Measurements from ENCODE around the gene GFRA1.

GFRA1 gene, protein sequence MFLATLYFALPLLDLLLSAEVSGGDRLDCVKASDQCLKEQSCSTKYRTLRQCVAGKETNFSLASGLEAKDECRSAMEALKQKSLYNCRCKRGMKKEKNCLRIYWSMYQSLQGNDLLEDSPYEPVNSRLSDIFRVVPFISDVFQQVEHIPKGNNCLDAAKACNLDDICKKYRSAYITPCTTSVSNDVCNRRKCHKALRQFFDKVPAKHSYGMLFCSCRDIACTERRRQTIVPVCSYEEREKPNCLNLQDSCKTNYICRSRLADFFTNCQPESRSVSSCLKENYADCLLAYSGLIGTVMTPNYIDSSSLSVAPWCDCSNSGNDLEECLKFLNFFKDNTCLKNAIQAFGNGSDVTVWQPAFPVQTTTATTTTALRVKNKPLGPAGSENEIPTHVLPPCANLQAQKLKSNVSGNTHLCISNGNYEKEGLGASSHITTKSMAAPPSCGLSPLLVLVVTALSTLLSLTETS

DNA sequence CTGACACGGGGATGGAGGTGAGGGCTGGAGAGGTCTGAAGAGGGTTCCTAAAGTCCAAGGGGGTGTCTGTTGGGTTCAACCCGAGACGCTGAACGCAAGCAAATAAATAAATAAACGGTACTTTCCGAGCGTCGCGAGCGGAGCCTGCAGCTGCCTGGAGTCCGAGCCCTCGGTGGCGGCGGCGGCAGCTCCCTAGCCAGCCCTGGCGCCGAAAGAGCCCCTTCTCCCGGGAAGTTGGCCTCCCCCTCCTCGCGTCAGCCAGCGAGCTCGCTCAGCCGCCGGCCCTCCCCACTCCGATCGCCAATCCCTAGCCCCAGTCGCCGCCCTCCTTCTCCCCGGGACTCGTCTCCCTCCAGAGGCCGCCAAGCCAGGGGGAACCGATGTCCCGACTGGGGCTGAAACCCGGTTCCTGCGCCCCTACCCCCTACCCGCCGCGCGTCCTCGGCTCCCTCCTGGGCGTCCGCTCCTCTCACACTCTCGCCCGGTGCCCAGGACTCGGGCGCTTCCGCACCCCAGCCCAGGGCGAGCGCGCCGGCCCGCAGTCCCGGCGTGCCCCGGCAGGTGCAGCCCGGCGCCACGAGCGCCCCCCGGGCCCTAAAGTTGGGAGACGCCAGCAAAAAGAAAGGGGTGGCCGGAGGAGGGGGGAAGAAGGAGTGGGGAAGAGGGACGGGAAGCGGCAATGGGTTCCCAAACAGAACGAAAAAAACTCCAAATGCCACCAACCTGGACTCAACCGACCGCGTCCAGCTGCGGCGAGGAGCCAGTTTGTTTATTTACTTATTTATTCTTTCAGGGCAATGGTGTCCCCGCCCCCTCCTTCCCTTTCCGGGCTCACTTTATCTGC, at the start of gene GFRA1:
Gene GFRA1, minus strand, starts transcription at position 767 of the 844 bp plus-strand sequence. CDS start 1,177 bp downstream, outside the sequence.
- DNase-seq: no peak

DNA sequence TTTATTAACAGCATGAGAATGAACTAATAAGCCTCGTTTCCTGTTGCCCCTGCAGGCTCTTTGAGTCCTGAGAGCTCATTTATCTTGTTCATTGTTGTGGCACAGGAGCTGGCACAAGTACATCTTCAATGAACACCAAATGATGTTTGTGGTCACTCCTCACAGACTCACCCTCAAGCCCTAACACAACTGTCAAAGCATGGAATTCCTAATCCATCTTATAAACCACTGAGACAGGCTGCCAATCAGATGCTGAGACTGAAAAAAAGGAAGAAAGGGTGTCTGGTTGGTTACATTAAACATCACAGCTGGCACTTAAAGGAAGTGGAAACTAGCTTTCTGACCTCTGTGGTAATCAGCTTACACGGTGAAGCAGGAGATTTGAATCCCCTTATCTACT, 43.5 kb upstream of the GFRA1 start:
- DNase-seq: no peak

DNA sequence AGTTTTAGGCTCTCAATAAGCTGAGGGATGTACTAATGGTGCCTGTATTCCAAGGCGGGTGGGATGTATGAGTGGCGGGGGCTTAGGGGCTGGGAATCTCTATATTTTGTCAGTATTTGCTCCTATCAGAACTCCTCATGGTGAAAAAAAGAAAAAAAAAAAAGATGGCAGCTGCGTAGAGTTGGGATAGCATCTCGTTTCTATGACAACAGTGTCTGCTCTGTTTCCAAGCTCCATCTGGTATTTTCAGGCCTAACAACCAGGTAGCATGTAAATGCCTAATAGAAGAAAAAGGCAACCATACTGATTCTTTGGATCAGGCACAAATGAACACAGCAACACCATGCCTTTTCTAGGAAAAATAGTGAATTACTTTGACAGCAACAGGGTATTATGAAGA, 39.5 kb upstream of the GFRA1 start:
- DNase-seq: no peak

DNA sequence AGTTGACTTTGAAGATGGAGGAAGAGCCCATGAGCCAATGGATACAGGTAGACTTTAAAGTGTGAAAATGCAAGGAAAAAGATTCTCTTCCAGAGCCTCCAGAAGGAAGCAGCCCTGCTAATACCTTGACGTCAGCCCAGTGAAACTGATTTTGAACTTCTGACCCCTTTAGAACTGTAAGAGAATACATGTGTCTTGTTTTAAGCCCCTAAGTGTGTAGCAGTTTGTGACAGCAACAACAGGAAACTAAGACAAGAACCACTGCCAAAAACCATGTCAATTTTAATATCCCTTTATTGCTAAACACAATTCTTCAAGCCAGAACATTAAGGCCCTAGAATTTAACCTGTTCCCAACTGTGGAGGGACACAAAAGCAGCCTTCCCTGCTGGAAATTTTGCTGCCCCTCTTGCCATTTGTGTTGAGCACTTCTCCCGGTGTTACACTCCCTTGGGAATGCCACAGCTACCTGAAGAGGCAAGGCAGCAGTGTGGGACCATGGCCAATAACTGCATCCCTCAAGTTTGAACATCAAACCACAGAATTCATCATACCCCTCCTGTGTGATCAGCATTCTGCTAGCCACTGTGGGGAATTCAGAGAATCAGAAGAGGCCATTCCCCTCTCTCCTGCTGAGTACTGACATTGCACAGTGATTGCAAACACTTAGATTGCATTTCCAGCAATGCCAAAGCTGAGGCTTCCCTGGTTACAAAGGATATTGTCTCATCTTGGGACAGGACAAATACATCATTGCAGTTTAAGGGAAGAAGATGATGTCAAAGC, 38.9 kb upstream of the GFRA1 start:
- DNase-seq: peak; percentile 13

DNA sequence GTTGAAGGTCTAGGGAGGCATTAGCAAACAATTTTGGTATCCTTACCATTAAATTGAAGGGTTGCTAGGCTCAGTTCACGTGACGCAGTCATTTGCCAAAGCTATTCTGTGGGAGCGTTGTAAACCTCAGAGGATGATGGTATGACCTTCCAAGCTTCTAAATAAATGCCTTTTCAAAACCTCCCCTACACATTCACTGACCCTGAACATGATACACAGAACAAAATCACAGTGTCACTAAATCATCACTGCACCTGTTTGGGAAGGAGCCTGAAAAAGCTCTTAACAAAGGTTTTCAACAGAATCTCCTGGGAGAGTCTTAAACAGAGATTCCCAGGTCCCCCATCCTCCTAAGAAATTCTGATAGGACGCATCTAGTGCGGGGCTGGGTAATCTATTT, 38.0 kb upstream of the GFRA1 start:
- DNase-seq: no peak

DNA sequence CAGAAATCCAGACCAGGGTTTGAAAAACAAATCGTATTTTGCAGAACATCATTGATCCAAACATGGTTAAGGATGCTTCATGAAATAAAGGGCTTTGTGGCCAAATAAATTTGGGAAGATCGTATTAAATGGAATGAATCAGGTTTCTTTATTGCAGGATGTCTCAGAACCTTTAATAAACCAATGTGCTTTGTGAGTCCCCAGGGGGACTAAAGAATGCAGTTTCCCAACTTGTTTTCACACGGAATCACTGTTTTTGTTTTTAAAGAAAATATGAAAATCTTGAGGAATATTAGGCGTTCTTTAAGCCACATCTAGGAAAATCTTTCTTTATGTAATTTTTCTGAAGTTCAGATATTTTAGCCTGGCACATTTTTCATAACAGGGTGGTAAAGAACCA, 34.4 kb upstream of the GFRA1 start:
- DNase-seq: no peak

DNA sequence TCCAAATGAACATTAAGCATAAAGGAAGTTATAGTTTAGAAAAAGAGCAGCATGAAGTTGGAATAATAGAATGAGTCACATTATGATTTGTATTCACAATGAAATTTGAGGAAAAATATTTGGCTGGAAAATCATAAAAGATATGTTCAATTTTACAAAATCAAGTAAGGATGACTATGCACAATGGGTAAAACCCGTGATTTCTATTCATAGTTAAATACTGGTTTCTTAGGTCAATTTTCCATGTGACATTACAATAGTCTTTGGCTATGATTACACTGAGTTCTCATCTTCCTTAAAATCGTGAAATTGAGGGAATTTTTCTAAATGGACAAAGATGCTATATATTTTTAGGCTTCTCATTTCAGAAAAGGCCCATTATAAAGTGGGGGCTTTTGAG, 33.8 kb upstream of the GFRA1 start:
- DNase-seq: no peak

DNA sequence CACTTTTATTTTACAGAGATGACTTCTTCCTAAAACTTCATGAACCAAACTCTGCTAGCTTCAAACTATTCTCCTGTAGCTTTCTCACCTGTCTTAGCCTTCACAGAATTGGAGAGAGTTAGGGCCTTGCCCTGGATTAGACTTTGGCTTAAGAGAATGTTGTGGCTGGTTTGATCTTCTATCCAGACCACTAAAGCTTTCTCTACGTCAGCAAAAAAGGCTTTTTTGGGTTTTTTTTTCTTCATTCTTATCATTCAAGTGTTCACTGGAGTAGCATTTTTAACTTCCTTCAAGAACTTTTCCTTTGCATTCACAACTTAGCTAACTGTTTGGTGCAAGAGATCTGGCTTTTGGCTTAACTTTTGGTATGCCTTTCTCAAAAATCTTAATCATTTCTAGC, 31.9 kb upstream of the GFRA1 start:
- DNase-seq: no peak

DNA sequence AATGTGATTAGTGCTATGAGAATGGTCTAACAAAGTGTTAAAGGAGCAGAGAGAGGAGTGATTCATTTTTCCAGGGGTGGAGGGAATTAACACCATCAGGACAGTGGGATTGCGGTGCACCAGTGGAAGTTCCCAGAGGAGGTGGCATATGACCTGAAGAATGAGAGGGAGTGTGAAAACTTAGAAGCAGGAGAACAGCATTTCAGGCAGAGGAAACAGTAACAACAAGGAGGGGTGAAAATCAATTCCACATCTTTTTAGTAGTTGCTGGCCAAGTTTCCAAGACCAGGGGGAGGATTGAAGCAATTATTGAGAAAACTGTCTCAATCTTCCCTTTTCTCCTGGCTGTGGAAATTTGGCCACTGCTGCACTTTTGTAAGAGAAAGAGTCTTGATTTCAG, 27.5 kb upstream of the GFRA1 start:
- DNase-seq: peak; percentile 8

DNA sequence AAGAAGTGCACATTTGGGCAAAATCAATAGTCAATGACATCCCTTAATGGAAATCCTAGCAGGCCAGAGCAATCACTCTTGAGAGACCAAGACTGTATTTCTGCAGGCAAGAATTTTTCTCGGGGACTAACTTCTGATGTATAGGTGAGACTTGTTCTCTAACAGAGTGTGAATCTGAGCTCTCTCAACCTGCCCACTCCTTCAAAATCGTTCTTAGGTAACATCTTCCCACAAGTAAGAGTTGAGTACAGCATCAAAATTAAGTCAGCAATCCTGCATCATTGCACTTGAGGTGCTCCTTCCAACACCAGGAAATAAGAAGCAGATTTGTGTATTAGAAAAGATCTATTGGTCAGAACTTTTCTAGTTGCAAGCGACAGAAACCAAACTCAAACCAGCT, 25.6 kb upstream of the GFRA1 start:
- DNase-seq: no peak

DNA sequence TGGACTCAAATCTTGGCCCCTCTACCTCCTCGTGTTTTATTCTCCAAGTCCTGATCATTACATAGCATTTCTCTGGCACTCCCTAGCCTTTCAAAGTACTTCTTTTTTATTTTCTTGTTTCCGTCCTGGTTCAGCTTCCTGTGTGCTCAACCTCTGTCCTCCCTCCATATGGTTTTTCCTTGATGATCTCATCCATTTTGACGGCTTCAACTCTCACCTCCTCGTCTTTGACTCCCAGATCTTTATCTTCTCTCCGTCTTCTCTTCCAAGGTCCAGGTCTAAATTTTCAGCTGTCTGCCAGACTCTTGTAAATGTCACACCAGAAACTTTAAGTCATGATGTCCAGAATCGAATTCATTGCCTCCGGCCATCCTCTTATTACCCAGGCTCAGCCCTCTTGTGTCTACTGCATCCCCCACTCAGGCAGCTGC, 23.3 kb upstream of the GFRA1 start:
- no peak for DNase-seq

DNA sequence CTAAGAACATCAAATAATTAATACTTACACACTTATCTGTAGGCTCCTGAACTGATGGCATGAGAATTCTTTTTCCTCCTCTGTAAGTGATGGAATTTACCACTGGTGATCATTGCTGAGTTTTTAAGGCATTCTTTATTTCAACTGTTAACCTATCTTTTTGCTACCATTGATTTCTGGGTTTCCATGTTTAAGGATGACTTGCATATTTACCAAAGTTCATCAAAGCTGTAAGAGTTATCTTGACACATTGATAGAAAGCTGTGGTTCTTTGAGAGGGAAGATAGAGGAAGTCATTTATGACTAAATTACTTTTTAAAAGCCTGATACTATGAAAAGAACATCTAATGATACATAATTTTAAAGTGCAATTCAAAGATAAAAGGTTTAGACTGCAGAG, 19.5 kb upstream of the GFRA1 start:
- no peak for DNase-seq

DNA sequence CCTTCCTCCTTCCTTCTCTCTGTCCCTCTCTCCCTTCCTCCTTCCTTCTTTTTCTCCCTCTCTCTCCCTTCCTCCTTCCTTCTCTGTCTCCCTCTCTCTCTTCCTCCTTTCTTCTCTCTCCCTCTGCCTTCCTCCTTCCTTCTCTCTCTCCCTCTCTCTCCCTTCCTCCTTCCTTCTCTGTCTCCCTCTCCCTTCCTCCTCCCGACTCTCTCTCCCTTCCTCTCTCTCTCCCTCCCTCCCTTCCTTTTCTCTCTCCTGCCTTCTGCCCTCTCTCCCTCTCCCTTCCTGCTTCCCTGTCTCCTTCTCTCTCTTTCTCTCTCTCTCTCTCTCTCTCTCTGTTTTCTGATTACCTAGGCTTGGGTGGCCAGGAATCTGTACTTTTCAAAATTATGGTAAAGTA, 16.6 kb upstream of the GFRA1 start:
- no peak for DNase-seq

DNA sequence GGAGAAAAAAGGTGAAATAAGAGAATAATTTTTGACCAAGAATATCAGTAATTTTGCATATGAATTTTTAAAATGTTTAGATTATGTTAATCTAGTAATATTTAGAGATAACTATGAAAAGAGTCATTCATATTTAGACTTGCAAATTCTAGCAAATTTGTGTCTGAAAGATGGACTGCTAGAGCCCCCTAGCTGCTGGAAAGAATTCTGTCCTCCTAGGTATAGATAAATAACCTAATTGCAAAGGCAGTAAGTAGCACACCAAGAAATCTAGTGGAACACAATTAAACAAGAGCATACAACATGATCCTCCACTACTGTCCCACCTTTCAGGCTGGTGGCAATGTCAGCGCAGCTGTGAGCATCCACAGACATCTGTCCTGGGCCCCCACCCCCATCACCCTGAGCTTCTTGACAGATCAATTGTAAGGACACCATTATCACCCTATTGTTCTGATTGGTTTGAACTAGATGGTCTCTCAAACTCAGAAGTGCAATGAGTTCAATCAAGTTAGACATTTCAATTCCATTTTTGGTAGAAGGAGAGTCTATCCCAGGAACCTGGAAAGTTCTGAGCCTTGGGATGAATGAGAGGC, 15.0 kb upstream of the GFRA1 start:
- peak; percentile 56 for DNase-seq

DNA sequence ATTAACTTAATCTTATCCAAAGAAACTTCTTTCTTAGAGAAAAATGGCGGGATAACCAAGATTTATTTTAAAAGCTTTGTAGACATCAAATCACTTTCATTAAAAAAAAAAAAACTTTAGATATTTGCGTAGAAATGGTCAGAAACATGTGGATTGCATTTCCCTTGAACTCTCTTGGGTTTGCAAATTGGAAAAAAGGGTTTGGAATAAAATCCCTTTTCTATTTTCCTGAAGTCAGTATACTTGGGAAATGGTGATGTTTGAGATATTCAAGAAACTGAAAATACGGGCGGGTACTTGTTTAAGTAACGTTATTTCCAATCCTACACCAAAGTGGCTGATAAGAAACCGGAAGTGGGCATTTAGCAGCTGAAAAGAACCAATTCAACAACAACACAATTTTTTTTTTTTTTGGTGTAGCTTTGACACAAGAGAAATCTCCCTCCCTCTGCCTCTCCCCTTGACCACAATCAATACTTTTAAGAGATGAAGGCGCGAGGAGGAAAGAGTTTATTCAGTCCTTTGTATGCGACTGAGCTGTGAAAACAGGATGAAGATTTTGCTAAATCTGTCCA, 13.7 kb upstream of the GFRA1 start:
- DNase-seq: no peak

DNA sequence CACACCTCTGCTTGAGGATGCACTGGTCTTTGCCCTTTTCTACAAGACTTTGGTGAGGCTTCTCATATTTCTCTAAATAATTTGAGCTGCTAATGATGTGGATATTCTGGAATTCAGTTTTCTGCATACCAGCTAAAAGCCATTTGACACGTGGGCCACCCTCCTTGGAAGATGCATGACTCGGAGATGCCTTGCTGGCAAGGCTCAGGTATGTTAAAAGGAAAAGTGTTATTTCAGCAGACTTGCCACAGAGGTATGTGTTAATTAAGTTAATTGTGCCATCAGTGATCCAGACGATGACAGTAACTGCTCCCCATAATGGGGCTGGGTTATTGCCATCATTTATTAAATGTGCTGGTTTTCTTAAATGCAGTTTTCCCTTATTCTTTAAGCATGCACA, 8.8 kb upstream of the GFRA1 start:
- no peak for DNase-seq

DNA sequence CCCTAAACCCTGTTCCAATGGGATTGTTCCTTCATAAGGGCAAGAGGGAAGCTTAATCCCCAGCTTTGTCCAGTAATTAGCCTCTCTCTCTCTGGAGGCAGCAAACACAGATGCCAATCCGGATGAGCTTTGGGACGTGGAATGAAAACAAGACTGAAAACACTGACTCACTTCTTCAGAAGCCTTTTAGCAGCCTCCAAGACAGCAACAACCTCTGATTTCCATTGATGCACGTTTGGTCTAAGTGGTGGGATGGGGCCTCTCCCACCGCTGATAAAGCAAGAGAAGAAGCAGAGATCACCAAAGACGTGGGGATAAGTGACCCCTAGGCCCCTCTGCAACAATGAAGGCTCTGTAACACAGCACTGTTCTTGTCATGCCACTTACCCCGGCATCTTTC, 5.8 kb upstream of the GFRA1 start:
- DNase-seq: peak; percentile 32

DNA sequence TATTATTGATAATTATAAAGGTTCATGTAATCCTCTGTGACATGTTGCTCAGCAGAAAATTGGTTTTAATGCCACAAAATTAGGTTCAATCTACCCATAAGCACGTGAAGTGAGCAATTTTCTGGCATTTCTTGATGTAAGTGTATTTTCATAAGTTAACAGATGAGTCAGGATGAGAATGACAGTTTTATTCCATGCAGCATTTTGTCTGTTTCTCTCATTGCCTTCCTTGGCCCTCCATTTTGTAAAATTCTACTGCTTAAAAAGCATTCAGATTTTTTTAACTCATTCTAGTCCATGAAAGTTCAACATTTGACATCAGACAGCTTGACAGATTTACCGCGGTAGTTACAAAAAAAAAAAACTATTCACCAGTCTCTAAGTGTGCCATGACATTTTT, 4.0 kb upstream of the GFRA1 start:
- no peak for DNase-seq

DNA sequence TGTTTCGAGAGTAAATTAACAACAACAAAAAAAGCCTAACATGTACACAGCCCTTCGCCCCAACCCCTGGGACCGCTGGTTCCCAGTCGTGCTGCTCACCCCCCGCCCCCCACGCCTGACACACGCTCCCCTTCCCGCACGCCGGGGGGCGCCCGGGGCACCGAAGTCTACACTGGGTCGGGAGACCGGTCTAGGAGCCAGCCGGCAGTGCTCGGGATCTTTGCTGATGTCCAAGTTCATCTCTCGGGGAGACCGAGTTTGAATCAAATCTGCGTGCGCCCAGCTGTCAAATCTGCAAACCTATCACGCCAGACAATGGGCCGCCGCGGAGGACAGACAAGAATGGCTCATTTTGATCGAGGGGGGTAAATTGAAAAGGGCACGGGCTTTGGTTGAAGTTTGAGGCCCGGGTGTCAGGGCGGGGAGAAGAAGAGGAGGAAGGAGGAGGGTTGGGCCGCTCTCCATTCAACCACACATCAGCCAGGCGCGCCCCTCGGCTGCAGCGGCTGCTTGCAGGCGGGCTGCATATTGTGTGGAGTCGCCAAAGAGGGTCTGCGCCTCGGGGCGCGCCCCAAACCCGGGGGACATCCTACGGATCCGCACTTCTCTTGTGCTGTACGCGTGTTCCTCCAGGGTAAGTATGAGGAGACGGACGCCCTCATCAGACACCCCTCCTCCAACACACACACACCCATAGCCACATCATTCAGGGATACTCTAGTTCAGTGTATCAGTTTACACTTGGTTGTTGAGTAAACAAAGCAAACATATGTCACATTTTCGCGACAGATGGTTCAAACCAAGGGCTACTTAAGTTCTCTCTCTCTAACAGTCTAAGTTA, 1.3 kb upstream of the GFRA1 start:
- DNase-seq: peak; percentile 30

DNA sequence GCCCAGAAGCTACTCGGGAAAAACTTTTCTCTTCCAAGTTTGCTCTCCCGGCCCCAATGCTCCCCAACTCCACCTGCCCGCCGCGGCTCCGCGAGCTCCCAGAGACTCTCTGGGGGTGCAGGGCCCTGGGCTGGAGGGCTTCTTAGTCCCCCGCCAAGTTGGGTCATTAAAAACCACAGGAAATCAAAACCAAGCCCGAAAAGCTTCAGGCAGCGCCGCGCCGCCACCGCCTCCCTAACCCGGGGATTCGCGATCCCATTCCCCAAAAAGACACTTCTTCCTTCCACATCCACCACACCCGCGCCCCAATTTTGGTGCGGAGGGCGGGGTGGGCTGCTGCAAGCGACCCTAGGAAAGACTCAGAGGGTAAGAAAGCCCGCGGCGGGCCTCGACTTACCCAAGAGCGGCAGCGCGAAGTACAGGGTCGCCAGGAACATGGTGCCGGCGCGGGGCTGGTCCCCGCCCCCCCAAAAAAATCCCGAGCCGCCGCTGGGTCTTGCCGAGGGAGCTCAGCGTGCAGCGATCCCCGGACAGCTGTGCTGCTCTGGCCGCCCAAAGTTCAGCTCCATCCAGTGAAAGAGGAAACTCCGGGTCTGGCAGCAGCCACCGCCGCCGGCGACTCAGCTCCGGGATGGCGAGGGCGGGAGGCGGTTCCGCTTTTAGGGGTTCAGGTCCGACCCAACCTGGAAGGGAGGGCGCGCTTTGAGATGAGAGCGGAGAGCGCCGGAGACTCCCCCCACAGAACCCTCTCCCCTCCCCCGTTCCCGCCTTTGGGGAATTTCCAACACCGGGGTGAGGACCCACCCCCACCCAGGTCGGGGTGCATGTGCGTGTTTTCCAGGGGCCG, 1.2 kb downstream of the GFRA1 start:
- no peak for DNase-seq

All from fibroblast of skin of right quadriceps (primary cell).